ENCODE measurements around the gene ADAMTSL1. TPM values are rescaled to one million over a fixed set of nuclear protein-coding genes. Genes with fewer than 3 reads are reported as not detected.
"Not testable (repeated sequence)": the region's sequence is repeated elsewhere in the genome, so short reads cannot be mapped to it uniquely, and the experiment has no call there.

The ADAMTSL1 gene
- total and polyA plus RNA-seq, 9 donors = 1.2 to 20.0 (median 6.1) TPM

GRCh38 chr9:18923167-18923566 lies 449.2 kb downstream of the ADAMTSL1 start:
- Histone ChIP-seq H3K9me3 (no peaks in the 10 kb centered on the region), H3K4me1 (ENCODE audit: insufficient read depth) (no peaks in the 10 kb centered on the region), H3K4me3 (no peak overlapping the region), H3K27me3 (no peaks in the 10 kb centered on the region), H3K36me3 (no peaks in the 10 kb centered on the region), H3K27ac (no peak overlapping the region)
- intact Hi-C loops (cut with DNase I) = no loop called here
- TF ChIP-seq CTCF (IDR thresholded peaks at IDR 0.05) (no peak), POLR2A (IDR thresholded peaks at IDR 0.05) (no peak), EP300 (IDR thresholded peaks at IDR 0.05) (no peak)
- WGBS, 3 donors = 36 to 46% (median 42%) methylated on average over 2 of the region's 2 CpGs
- no peak for DNase-seq

- no peaks in the 10 kb centered on the region for H3K9me3 ChIP-seq
- no peaks in the 10 kb centered on the region for H3K36me3 ChIP-seq
- 87 to 92% (median 89%) methylated on average over 6 of the region's 6 CpGs for WGBS, 3 donors
- intact Hi-C loops (cut with DNase I) = no loop called here
- H3K27me3 ChIP-seq = no peaks in the 10 kb centered on the region
- H3K4me1 ChIP-seq (ENCODE audit: insufficient read depth) = no peaks in the 10 kb centered on the region
- TF ChIP-seq EP300 (IDR thresholded peaks at IDR 0.05) = no peak
- TF ChIP-seq POLR2A (IDR thresholded peaks at IDR 0.05) = no peak
- no peak overlapping the region for H3K4me3 ChIP-seq
- H3K27ac ChIP-seq = no peak overlapping the region
- DNase-seq = no peak
Measured at GRCh38 chr9:18923671-18924430, 449.9 kb downstream of the ADAMTSL1 start.

- H3K36me3 ChIP-seq = no peaks in the 10 kb centered on the region
- TF ChIP-seq CTCF (IDR thresholded peaks at IDR 0.05) (no peak), POLR2A (IDR thresholded peaks at IDR 0.05) (no peak), EP300 (IDR thresholded peaks at IDR 0.05) (no peak)
- H3K4me3 ChIP-seq = no peak overlapping the region
- no peaks in the 10 kb centered on the region for H3K9me3 ChIP-seq
- H3K27ac ChIP-seq = no peak overlapping the region
- intact Hi-C loops (cut with DNase I) = no loop called here
- H3K4me1 ChIP-seq (ENCODE audit: insufficient read depth) = no peaks in the 10 kb centered on the region
- DNase-seq = no peak
- H3K27me3 ChIP-seq = no peaks in the 10 kb centered on the region
Measured at GRCh38 chr9:18925880-18926279, 451.9 kb downstream of the ADAMTSL1 start.

GRCh38 chr9:18926513-18926912 lies 452.6 kb downstream of the ADAMTSL1 start:
- no peak overlapping the region for H3K4me3 ChIP-seq
- DNase-seq = no peak
- no peaks in the 10 kb centered on the region for H3K9me3 ChIP-seq
- no peaks in the 10 kb centered on the region for H3K4me1 ChIP-seq (ENCODE audit: insufficient read depth)
- WGBS, 3 donors = 86 to 94% (median 94%) methylated on average over 3 of the region's 3 CpGs
- no peaks in the 10 kb centered on the region for H3K27me3 ChIP-seq
- no peak overlapping the region for H3K27ac ChIP-seq
- no peak for TF ChIP-seq CTCF (IDR thresholded peaks at IDR 0.05)
- no peak for TF ChIP-seq EP300 (IDR thresholded peaks at IDR 0.05)
- no peak for TF ChIP-seq POLR2A (IDR thresholded peaks at IDR 0.05)
- intact Hi-C loops (cut with DNase I) = no loop called here
- no peaks in the 10 kb centered on the region for H3K36me3 ChIP-seq

- no peak for TF ChIP-seq POLR2A (IDR thresholded peaks at IDR 0.05)
- no peaks in the 10 kb centered on the region for H3K9me3 ChIP-seq
- intact Hi-C loops (cut with DNase I) = no loop called here
- no peak overlapping the region for H3K27ac ChIP-seq
- 60 to 61% (median 60%) methylated on average over 7 of the region's 7 CpGs for WGBS, 3 donors
- H3K4me1 ChIP-seq (ENCODE audit: insufficient read depth) = no peaks in the 10 kb centered on the region
- no peak overlapping the region for H3K4me3 ChIP-seq
- no peak for DNase-seq
- no peaks in the 10 kb centered on the region for H3K36me3 ChIP-seq
- no peaks in the 10 kb centered on the region for H3K27me3 ChIP-seq
Measured at GRCh38 chr9:18928711-18929110, 454.8 kb downstream of the ADAMTSL1 start.

GRCh38 chr9:18930611-18931010 lies 456.7 kb downstream of the ADAMTSL1 start:
- H3K27ac ChIP-seq; H3K36me3 ChIP-seq; H3K4me3 ChIP-seq; H3K4me1 ChIP-seq (ENCODE audit: insufficient read depth); intact Hi-C loops (cut with DNase I); DNase-seq; H3K9me3 ChIP-seq; H3K27me3 ChIP-seq: not testable (repeated sequence)
- 86 to 87% (median 87%) methylated on average over 13 of the region's 13 CpGs for WGBS, 3 donors
